Gastrocnemius medialis (tissue), 4 donors: ENCODE results near the gene PHKB. TPM values are rescaled to one million over a fixed set of nuclear protein-coding genes. Genes with fewer than 3 reads are reported as not detected.
A peak's percentile ranks its signal among the peaks of the same experiment; 100 is the strongest.

Experiments used
- ATAC-seq, 2 donors: fragments of 150-250 bp; one replicate each; pipeline ENCODE4 v1.9.1; 2016
- DNase-seq, 2 donors: peaks; one replicate each; pipeline ENCODE4 v3.0.0-alpha.2; 2019
- H3K27ac ChIP-seq, 4 donors: fragments of 200-600 bp; sonication (generic); 1 replicate in 1 of 4; 2 replicates in 3 of 4; pipeline ENCODE4 v1.5.1; 2016 to 2018; ENCODE audit warnings: mild to moderate bottlenecking in 2 of 4, moderate library complexity in 1 of 4
- H3K27me3 ChIP-seq, 3 donors: fragments of 200-600 bp; sonication (generic) in 2 of 3; 1 replicate in 1 of 3; 2 replicates in 2 of 3; pipeline versions ENCODE4 v1.5.1 to v1.6.0; 2016 to 2019; ENCODE audit warnings: mild to moderate bottlenecking in 1 of 3, moderate library complexity in 1 of 3
- H3K36me3 ChIP-seq, 2 donors: fragments of 200-600 bp; sonication (generic) in 1 of 2; one replicate each; pipeline ENCODE4 v1.5.1; 2017 to 2018
- H3K4me1 ChIP-seq, 2 donors: fragments of 200-600 bp; sonication (generic) in 1 of 2; one replicate each; pipeline ENCODE4 v1.5.1; 2016 to 2017; ENCODE audit warnings: mild to moderate bottlenecking in 2 of 2
- H3K4me3 ChIP-seq, 4 donors: fragments of 200-600 bp; sonication (generic) in 3 of 4; 1 replicate in 1 of 4; 2 replicates in 3 of 4; pipeline ENCODE4 v1.5.1; 2016 to 2019; ENCODE audit warnings: mild to moderate bottlenecking in 2 of 4
- H3K9me3 ChIP-seq, 3 donors: fragments of 200-600 bp; sonication (generic) in 2 of 3; 1 replicate in 1 of 3; 2 replicates in 2 of 3; pipeline ENCODE4 v1.5.1; 2016 to 2019
- POLR2A ChIP-seq, 2 donors: fragments of 450-650 bp; IDR thresholded peaks; one replicate each; pipeline ENCODE4 v1.6.1; 2017; ENCODE audit warnings: antibody characterized with exemption in 2 of 2, mild to moderate bottlenecking in 2 of 2, moderate library complexity in 2 of 2
- in situ Hi-C, 4 donors: fragments of 200-750 bp; cut with MboI; loops; one replicate each; pipeline versions ENCODE4 v1.15.0 to v1.8.0; 2017; ENCODE audit warnings: low sequenced_read_pairs in 4 of 4
- intact Hi-C: fragments of 100-400 bp; cut with DNase I; formaldehyde crosslinking; loops from one replicate; pipeline ENCODE4 v1.15.1; 2023; ENCODE audit warnings: low total_unique reads
- total RNA-seq, 4 donors: library from RNA; depleted of rRNA; stranded (reverse); fragments of >200 nt; gene quantifications; one replicate each; pipeline versions ENCODE4 v1.1.0 to v1.2.3, GENCODE V29; 2016
- TF ChIP-seq, protein P1 (sequence below), 5 experiments: fragments of 450-650 bp in 3 of 5; fragments of 200-600 bp in 2 of 5; sonication (generic) in 2 of 5; IDR thresholded peaks in 4 of 5; conservative IDR thresholded peaks in 1 of 5; 1 replicate in 4 of 5; 2 replicates in 1 of 5; pipeline ENCODE4 v1.5.1; 2016 to 2019; ENCODE audit warnings: antibody characterized with exemption in 5 of 5, mild to moderate bottlenecking in 3 of 5, moderate library complexity in 3 of 5

The PHKB gene
- total RNA-seq, 4 donors from 2014 or later = 61.0 to 91.6 (median 79.8) TPM

DNA sequence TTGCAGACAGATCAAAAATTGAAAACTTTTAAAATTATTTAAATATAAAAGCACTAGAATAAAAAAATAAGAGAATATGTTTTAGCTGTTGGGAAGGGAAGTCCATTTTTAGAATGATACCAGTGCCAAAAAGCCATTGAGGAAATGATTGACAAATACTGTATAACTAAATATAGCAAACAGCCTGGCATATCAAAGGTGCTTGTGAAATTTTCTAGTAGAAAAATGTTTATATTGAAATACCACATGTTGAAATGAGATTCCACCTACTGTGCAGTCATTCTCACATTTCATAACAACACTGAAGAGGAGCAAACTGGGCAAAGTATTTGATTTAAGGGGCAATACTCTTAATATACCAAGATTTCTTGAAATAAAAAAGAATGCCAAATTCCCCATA lies 183.5 kb downstream of the PHKB start:
- H3K27me3 ChIP-seq = no peaks in the 10 kb centered on the region
- H3K36me3 ChIP-seq = peaks cover 0 to 12% of the 10 kb centered on the region in 2 donors
- TF ChIP-seq, protein P1, sequence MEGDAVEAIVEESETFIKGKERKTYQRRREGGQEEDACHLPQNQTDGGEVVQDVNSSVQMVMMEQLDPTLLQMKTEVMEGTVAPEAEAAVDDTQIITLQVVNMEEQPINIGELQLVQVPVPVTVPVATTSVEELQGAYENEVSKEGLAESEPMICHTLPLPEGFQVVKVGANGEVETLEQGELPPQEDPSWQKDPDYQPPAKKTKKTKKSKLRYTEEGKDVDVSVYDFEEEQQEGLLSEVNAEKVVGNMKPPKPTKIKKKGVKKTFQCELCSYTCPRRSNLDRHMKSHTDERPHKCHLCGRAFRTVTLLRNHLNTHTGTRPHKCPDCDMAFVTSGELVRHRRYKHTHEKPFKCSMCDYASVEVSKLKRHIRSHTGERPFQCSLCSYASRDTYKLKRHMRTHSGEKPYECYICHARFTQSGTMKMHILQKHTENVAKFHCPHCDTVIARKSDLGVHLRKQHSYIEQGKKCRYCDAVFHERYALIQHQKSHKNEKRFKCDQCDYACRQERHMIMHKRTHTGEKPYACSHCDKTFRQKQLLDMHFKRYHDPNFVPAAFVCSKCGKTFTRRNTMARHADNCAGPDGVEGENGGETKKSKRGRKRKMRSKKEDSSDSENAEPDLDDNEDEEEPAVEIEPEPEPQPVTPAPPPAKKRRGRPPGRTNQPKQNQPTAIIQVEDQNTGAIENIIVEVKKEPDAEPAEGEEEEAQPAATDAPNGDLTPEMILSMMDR (IDR thresholded peaks at IDR 0.05 in 4 of 5, conservative IDR thresholded peaks at IDR 0.05 in 1 of 5) = no peak
- no peak for TF ChIP-seq POLR2A (IDR thresholded peaks at IDR 0.05)
- peak overlapping the region in 1 of 4 donors; percentile 42 for H3K27ac ChIP-seq
- peaks cover 13% of the 10 kb centered on the region in 2 donors for H3K4me1 ChIP-seq
- in situ Hi-C loops (no loop called here), intact Hi-C loops (loop anchor here (10.0 kb wide), 1 partner anchor 150 kb away; no protein-coding TSS in a partner anchor)
- DNase-seq (no peak), ATAC-seq (peak in 1 of 2 donors; percentile 56)
- H3K9me3 ChIP-seq = no peaks in the 10 kb centered on the region
- H3K4me3 ChIP-seq = no peak overlapping the region

DNA sequence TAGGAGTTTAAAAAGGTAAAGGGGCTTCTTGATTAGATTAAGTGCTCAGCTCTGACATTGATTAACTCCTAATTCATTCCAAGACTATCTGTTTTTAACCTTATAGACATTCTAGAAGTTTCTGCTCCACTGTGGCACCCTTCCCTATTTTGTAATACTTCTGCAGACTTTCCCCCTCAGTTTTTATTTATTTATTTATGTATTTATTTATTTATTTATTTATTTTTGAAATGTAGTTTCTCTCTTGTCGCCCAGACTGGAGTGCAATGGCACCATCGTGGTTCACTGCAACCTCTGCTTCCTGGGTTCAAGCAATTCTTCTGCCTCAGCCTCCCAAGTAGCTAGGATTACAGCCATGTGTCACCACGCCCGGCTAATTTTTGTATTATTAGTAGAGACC lies 185.8 kb downstream of the PHKB start:
- H3K4me1 ChIP-seq = peaks cover 13% of the 10 kb centered on the region in 2 donors
- H3K27me3 ChIP-seq = no peaks in the 10 kb centered on the region
- no peak overlapping the region for H3K27ac ChIP-seq
- ATAC-seq = no peak
- no peak for TF ChIP-seq POLR2A (IDR thresholded peaks at IDR 0.05)
- TF ChIP-seq, protein P1 (IDR thresholded peaks at IDR 0.05 in 4 of 5, conservative IDR thresholded peaks at IDR 0.05 in 1 of 5) = no peak
- no peaks in the 10 kb centered on the region for H3K9me3 ChIP-seq
- no peak for DNase-seq
- intact Hi-C loops (loop anchor here (10.0 kb wide), 1 partner anchor 152 kb away; no protein-coding TSS in a partner anchor), in situ Hi-C loops (no loop called here)
- no peak overlapping the region for H3K4me3 ChIP-seq
- H3K36me3 ChIP-seq = peaks cover 0 to 30% of the 10 kb centered on the region in 2 donors

GRCh38 chr16:47657032-47657431 lies 195.9 kb downstream of the PHKB start:
- intact Hi-C loops (no loop called here), in situ Hi-C loops (no loop called here)
- Histone ChIP-seq H3K36me3 (peaks cover 0 to 58% of the 10 kb centered on the region in 2 donors), H3K4me3 (no peak overlapping the region), H3K27me3 (no peaks in the 10 kb centered on the region), H3K9me3 (no peaks in the 10 kb centered on the region), H3K27ac (no peak overlapping the region), H3K4me1 (no peaks in the 10 kb centered on the region)
- ATAC-seq (no peak), DNase-seq (no peak)
- TF ChIP-seq POLR2A (IDR thresholded peaks at IDR 0.05) = no peak
- TF ChIP-seq, protein P1 (IDR thresholded peaks at IDR 0.05 in 4 of 5, conservative IDR thresholded peaks at IDR 0.05 in 1 of 5) = no peak

DNA sequence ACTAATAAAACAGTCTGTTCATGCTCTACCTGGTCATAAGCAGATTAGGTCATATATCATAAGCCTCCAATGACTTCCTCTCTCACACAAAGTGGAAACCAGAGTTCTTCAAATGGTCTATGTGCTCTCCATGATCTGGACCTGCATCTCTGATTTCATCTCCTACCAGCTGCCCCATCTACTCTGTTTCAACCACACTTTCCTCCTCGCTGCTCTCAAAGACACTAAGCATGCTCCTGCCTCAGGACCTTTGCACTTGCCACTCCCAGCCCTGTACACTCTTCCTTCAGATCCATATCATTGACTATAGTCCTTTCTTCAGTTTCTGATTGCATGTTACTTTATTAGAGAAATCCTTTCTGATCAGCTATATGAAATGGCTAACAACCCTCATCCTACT lies 196.8 kb downstream of the PHKB start:
- Histone ChIP-seq H3K4me3 (no peak overlapping the region), H3K9me3 (no peaks in the 10 kb centered on the region), H3K27ac (no peak overlapping the region), H3K4me1 (no peaks in the 10 kb centered on the region), H3K27me3 (no peaks in the 10 kb centered on the region), H3K36me3 (peaks cover 0 to 56% of the 10 kb centered on the region in 2 donors)
- in situ Hi-C loops (no loop called here), intact Hi-C loops (no loop called here)
- TF ChIP-seq POLR2A (IDR thresholded peaks at IDR 0.05) = no peak
- TF ChIP-seq, protein P1 (IDR thresholded peaks at IDR 0.05 in 4 of 5, conservative IDR thresholded peaks at IDR 0.05 in 1 of 5) = no peak
- no peak for ATAC-seq
- DNase-seq = no peak

DNA sequence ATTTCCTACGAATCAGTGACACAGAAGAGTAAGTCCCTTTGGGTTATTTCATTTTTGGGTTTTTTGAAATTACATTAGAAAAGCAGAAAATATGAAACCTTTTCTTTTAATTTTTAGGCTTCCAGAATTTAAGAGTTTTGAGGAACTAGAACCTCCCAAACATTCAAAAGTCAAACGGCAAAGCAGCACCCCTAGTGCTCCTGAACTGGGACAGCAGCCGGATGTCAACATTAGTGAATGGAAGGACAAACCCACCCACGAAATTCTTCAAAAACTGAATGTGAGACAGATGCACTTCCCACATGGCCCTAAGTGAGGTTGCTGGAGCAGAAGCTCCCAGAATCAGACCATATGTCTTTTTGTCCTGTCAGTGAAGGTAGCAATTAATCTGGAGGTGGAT lies 199.4 kb downstream of the PHKB start:
- Histone ChIP-seq H3K4me1 (no peaks in the 10 kb centered on the region), H3K27me3 (no peaks in the 10 kb centered on the region), H3K4me3 (no peak overlapping the region), H3K27ac (no peak overlapping the region), H3K9me3 (no peaks in the 10 kb centered on the region), H3K36me3 (peaks cover 0 to 67% of the 10 kb centered on the region in 2 donors)
- ATAC-seq = no peak
- no peak for DNase-seq
- no peak for TF ChIP-seq POLR2A (IDR thresholded peaks at IDR 0.05)
- TF ChIP-seq, protein P1 (IDR thresholded peaks at IDR 0.05 in 4 of 5, conservative IDR thresholded peaks at IDR 0.05 in 1 of 5) = no peak
- intact Hi-C loops = no loop called here
- in situ Hi-C loops = no loop called here
